Upper lobe of right lung (tissue), 1 donor: ENCODE measurements around the gene ZNF205. TPM values are rescaled to one million over a fixed set of nuclear protein-coding genes. Genes with fewer than 3 reads are reported as not detected.

Experiments
- ATAC-seq: fragments of 200-7000 bp; cut with Tn5 transposase; one replicate; pipeline ENCODE4 v1.9.1; 2020; ENCODE audit warnings: mild to moderate bottlenecking, moderate library complexity
- DNase-seq: peaks from one replicate; pipeline ENCODE4 v3.0.0-alpha.2; 2020
- H3K27ac ChIP-seq: fragments of 200-600 bp; one replicate; pipeline ENCODE4 v1.8.0; 2022
- H3K27me3 ChIP-seq: fragments of 200-600 bp; one replicate; pipeline ENCODE4 v1.8.0; 2022; ENCODE audit warnings: mild to moderate bottlenecking
- H3K36me3 ChIP-seq: fragments of 200-600 bp; one replicate; pipeline ENCODE4 v1.8.0; 2022
- H3K4me1 ChIP-seq: fragments of 200-600 bp; one replicate; pipeline ENCODE4 v1.8.0; 2022
- H3K4me3 ChIP-seq: fragments of 200-600 bp; one replicate; pipeline ENCODE4 v1.8.0; 2022; ENCODE audit warnings: mild to moderate bottlenecking
- H3K9me3 ChIP-seq: fragments of 200-600 bp; one replicate; pipeline ENCODE4 v1.8.0; 2022
- CTCF ChIP-seq: fragments of 200-600 bp; IDR thresholded peaks from one replicate; pipeline ENCODE4 v1.8.0; 2022; ENCODE audit warnings: antibody characterized with exemption
- intact Hi-C: fragments of 100-400 bp; cut with DNase I; formaldehyde crosslinking; loops from one replicate; pipeline ENCODE4 v1.11.0; 2022
- total RNA-seq: library from RNA; stranded (reverse); fragmentation: NEBNext Ultra II Directional; extraction: Animal tissue kit (Norgen Biotek cat#: 25700); gene quantifications from one replicate; pipeline ENCODE4 v1.2.1, GENCODE V29; 2021
- donor health status: DM: no; HTN: yes; CAD: no; lungs with severe emphysema.

The ZNF205 gene
- total RNA-seq, 1 donor from 2014 or later, result 11.7 TPM

- no peaks in the 10 kb centered on the region for H3K27me3 ChIP-seq
- no peak for TF ChIP-seq CTCF
- intact Hi-C loops, result no loop called here
- peaks cover 24% of the 10 kb centered on the region for H3K4me1 ChIP-seq
- H3K4me3 ChIP-seq, result no peak overlapping the region
- no peak overlapping the region for H3K27ac ChIP-seq
- ATAC-seq, result no peak
- DNase-seq, result no peak
- H3K36me3 ChIP-seq, result no peaks in the 10 kb centered on the region
- H3K9me3 ChIP-seq, result no peaks in the 10 kb centered on the region
Observed at GRCh38 chr16:3084491-3084890, 27.9 kb upstream of the ZNF205 start.

- DNase-seq (no peak), ATAC-seq (no peak)
- no peaks in the 10 kb centered on the region for H3K27me3 ChIP-seq
- H3K4me1 ChIP-seq, result peaks cover 24% of the 10 kb centered on the region
- H3K4me3 ChIP-seq, result no peak overlapping the region
- intact Hi-C loops, result no loop called here
- no peaks in the 10 kb centered on the region for H3K9me3 ChIP-seq
- H3K36me3 ChIP-seq, result no peaks in the 10 kb centered on the region
- no peak for TF ChIP-seq CTCF
- H3K27ac ChIP-seq, result no peak overlapping the region
Observed at GRCh38 chr16:3084969-3085670, 27.3 kb upstream of the ZNF205 start.

- no peak for ATAC-seq
- intact Hi-C loops, result no loop called here
- H3K4me3 ChIP-seq, result peak overlapping the region; percentile 49
Observed at GRCh38 chr16:3085868-3086595, 26.4 kb upstream of the ZNF205 start.

GRCh38 chr16:3086596-3087242, 25.7 kb upstream of the ZNF205 start:
- ATAC-seq (peak; percentile 63), DNase-seq (no peak)
- no peaks in the 10 kb centered on the region for H3K36me3 ChIP-seq
- H3K27me3 ChIP-seq, result no peaks in the 10 kb centered on the region
- intact Hi-C loops, result no loop called here
- no peaks in the 10 kb centered on the region for H3K9me3 ChIP-seq
- peaks cover 24% of the 10 kb centered on the region for H3K4me1 ChIP-seq
- TF ChIP-seq CTCF, result no peak
- H3K27ac ChIP-seq, result peak overlapping the region; percentile 81
- H3K4me3 ChIP-seq, result peak overlapping the region; percentile 49

More at GRCh38 chr16:3085868-3086595, 26.4 kb upstream of the ZNF205 start:
- H3K4me1 ChIP-seq, result peaks cover 24% of the 10 kb centered on the region
- no peak for TF ChIP-seq CTCF
- H3K27me3 ChIP-seq, result no peaks in the 10 kb centered on the region
- no peaks in the 10 kb centered on the region for H3K9me3 ChIP-seq
- no peaks in the 10 kb centered on the region for H3K36me3 ChIP-seq
- peak overlapping the region; percentile 81 for H3K27ac ChIP-seq
- DNase-seq, result no peak

GRCh38 chr16:3087243-3088235, 24.8 kb upstream of the ZNF205 start:
- H3K4me1 ChIP-seq, result peaks cover 24% of the 10 kb centered on the region
- peak overlapping the region; percentile 81 for H3K27ac ChIP-seq
- DNase-seq, result no peak
- TF ChIP-seq CTCF, result peak; percentile 23
- no peaks in the 10 kb centered on the region for H3K36me3 ChIP-seq
- intact Hi-C loops, result no loop called here
- H3K9me3 ChIP-seq, result no peaks in the 10 kb centered on the region
- peaks cover 4% of the 10 kb centered on the region for H3K27me3 ChIP-seq
- peak; percentile 58 for ATAC-seq
- H3K4me3 ChIP-seq, result peak overlapping the region; percentile 49
